ENCODE measurements around the gene DPY19L3.

Gene DPY19L3

DNA sequence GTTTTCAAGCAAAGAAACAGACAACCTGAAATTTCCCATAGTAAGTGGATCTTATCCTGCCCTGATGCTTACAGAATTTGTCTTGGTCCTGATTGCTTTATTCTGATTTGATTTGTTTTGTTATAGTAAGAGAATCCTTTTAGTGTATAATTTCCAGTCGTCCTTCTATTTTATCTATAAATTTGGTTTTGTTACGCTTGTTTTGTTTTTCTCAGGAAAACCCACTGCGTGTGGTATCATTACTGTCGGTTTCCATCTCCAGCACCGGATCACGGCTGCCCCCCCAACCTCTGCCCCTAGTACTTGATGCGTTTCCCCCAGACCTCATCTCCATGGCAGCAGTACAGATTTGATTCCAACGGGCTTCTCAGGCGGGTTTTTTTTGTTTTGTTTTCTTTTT, 117.4 kb downstream of the DPY19L3 start:
- no peak for DNase-seq

DNA sequence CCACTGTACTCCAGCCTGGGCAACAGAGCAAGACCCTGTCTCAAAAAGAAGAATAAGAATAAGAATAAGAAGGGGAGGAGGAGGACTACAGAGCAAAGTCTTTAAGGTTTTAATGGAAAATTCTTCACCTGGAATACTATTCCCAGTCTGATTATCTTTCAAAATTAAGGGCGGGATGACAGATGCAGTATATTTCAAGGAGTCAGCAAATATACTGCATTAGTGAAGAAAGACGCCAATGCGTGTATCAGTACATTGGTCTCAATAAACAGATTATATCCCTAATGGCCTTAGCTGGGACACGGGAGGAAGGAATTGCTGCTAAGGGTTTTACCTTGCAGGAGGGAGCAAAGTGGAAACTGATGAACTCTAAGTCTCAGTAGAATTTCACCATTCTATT, 121.3 kb downstream of the DPY19L3 start:
- DNase-seq = no peak

DNA sequence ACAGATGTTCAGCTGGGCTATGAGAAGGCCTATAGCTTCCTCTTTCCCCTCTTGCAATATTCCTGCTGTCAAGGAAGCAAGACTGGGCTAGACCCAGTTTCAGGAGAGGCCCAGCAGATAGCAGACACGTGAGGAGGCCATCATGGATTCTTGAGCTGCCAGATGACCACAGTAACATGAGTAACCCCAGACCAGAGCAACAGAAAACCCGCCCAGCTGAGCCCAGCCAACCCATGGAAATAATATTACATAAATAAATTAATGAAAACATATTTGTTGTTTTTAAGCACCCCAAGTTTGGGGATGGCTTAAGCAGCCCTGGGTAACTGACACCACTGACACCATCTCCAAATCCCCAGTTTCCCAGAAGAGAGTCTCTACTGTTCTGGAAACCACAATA, 125.2 kb downstream of the DPY19L3 start:
- DNase-seq = no peak

DNA sequence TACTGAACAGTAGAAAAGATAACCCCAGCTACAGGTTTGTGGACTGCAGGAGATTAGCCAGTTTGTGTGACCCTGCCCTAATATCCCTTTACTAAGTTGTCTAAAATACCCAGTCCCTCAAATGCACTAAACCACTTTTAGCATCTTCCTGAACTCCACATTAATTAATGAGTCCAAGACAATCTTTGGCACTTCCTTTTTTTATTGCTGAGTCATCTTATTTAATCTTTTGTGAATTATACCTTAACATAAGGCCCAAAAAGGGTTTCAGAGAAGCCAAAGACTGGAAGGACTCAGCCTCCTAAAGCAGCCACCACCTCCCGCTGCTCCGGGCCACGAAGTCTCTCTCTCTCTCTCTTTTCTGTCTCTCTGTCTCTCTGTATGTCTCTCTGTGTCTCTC, 126.7 kb downstream of the DPY19L3 start:
- DNase-seq = no peak

Measured in NCI-H1092 (cell line).